ENCODE data around the gene SORBS2.

The SORBS2 gene

GRCh38 chr4:185799442-185799841, 12.6 kb downstream of the SORBS2 start:
- no peak for DNase-seq

- DNase-seq: no peak
Measured at GRCh38 chr4:185797596-185798338, 14.2 kb downstream of the SORBS2 start.

GRCh38 chr4:185797018-185797417, 15.0 kb downstream of the SORBS2 start:
- DNase-seq: no peak

GRCh38 chr4:185796176-185796575, 15.8 kb downstream of the SORBS2 start:
- DNase-seq: no peak

- DNase-seq: no peak
Measured at GRCh38 chr4:185794637-185795036, 17.4 kb downstream of the SORBS2 start.

GRCh38 chr4:185793716-185794115, 18.3 kb downstream of the SORBS2 start:
- no peak for DNase-seq

GRCh38 chr4:185793116-185793485, 18.9 kb downstream of the SORBS2 start:
- no peak for DNase-seq

- DNase-seq: no peak
Measured at GRCh38 chr4:185792384-185793115, 19.4 kb downstream of the SORBS2 start.

- DNase-seq: no peak
Measured at GRCh38 chr4:185787926-185788679, 23.9 kb downstream of the SORBS2 start.

GRCh38 chr4:185786422-185786821, 25.6 kb downstream of the SORBS2 start:
- DNase-seq: no peak

GRCh38 chr4:185783574-185783973, 28.4 kb downstream of the SORBS2 start:
- DNase-seq: no peak

- no peak for DNase-seq
Measured at GRCh38 chr4:185782523-185782922, 29.5 kb downstream of the SORBS2 start.

GRCh38 chr4:185781555-185782215, 30.3 kb downstream of the SORBS2 start:
- no peak for DNase-seq

- no peak for DNase-seq
Measured at GRCh38 chr4:185780472-185780871, 31.5 kb downstream of the SORBS2 start.

GRCh38 chr4:185779517-185779916, 32.5 kb downstream of the SORBS2 start:
- no peak for DNase-seq

GRCh38 chr4:185778307-185778706, 33.7 kb downstream of the SORBS2 start:
- no peak for DNase-seq

GRCh38 chr4:185775792-185776555, 36.0 kb downstream of the SORBS2 start:
- no peak for DNase-seq

GRCh38 chr4:185774845-185775680, 36.9 kb downstream of the SORBS2 start:
- DNase-seq: no peak

- no peak for DNase-seq
Measured at GRCh38 chr4:185774131-185774653, 37.8 kb downstream of the SORBS2 start.

GRCh38 chr4:185773419-185773818, 38.6 kb downstream of the SORBS2 start:
- no peak for DNase-seq

Data from inflammatory macrophage treated with lipopolysaccharide for 1 hour (primary cell).